ENCODE results near the gene ZRANB1. TPM values are rescaled to one million over a fixed set of nuclear protein-coding genes. Genes with fewer than 3 reads are reported as not detected.

The ZRANB1 gene
- 10 to 100 TPM; 12.4 to 13.3 (median 13.0) TPM for total RNA-seq

- H3K4me3 Mint-ChIP-seq = no peak within 1 kb of the TSS
- H3K36me3 Mint-ChIP-seq (ENCODE audit: insufficient read depth) = peaks cover 23% of the 10 kb centered on the region
Measured at GRCh38 chr10:124941823-124942222, at the start of gene ZRANB1. Gene ZRANB1, plus strand, starts transcription at chr10:124942123. Its CDS starts 371 bp downstream, at chr10:124942494.

GRCh38 chr10:124892905-124893304, 49.0 kb upstream of the ZRANB1 start:
- ATAC-seq = no peak
- Mint-ChIP-seq H3K9me3 (no peaks in the 10 kb centered on the region), H3K4me3 (no peak overlapping the region), H3K4me1 (ENCODE audit: low read depth) (no peaks in the 10 kb centered on the region), H3K27me3 (ENCODE audit: low read depth) (no peaks in the 10 kb centered on the region), H3K36me3 (ENCODE audit: insufficient read depth) (no peaks in the 10 kb centered on the region)
- no peak for DNase-seq

More at GRCh38 chr10:124941823-124942222, at the start of gene ZRANB1:
- DNase-seq = no peak
- Mint-ChIP-seq H3K4me1 (ENCODE audit: low read depth) (peaks cover 58% of the 10 kb centered on the region), H3K9me3 (no peaks in the 10 kb centered on the region), H3K27me3 (ENCODE audit: low read depth) (no peaks in the 10 kb centered on the region)
- ATAC-seq = no peak

- no peaks in the 10 kb centered on the region for H3K36me3 Mint-ChIP-seq (ENCODE audit: insufficient read depth)
- DNase-seq (no peak), ATAC-seq (no peak)
- H3K27me3 Mint-ChIP-seq (ENCODE audit: low read depth) = peaks cover 3% of the 10 kb centered on the region
- H3K4me1 Mint-ChIP-seq (ENCODE audit: low read depth) = no peaks in the 10 kb centered on the region
- no peaks in the 10 kb centered on the region for H3K9me3 Mint-ChIP-seq
- no peak overlapping the region for H3K4me3 Mint-ChIP-seq
Measured at GRCh38 chr10:124894569-124895215, 47.2 kb upstream of the ZRANB1 start.

- H3K4me3 Mint-ChIP-seq = no peak overlapping the region
- ATAC-seq (no peak), DNase-seq (no peak)
- no peaks in the 10 kb centered on the region for H3K9me3 Mint-ChIP-seq
- no peaks in the 10 kb centered on the region for H3K36me3 Mint-ChIP-seq (ENCODE audit: insufficient read depth)
- peaks cover 3% of the 10 kb centered on the region for H3K27me3 Mint-ChIP-seq (ENCODE audit: low read depth)
- H3K4me1 Mint-ChIP-seq (ENCODE audit: low read depth) = no peaks in the 10 kb centered on the region
Measured at GRCh38 chr10:124896751-124897150, 45.2 kb upstream of the ZRANB1 start.

- no peak for DNase-seq
- no peak overlapping the region for H3K4me3 Mint-ChIP-seq
- H3K27me3 Mint-ChIP-seq (ENCODE audit: low read depth) = peaks cover 6% of the 10 kb centered on the region
- no peaks in the 10 kb centered on the region for H3K4me1 Mint-ChIP-seq (ENCODE audit: low read depth)
- H3K9me3 Mint-ChIP-seq = no peaks in the 10 kb centered on the region
- H3K36me3 Mint-ChIP-seq (ENCODE audit: insufficient read depth) = no peaks in the 10 kb centered on the region
- no peak for ATAC-seq
Measured at GRCh38 chr10:124898471-124898870, 43.5 kb upstream of the ZRANB1 start.

- H3K9me3 Mint-ChIP-seq = no peaks in the 10 kb centered on the region
- H3K27me3 Mint-ChIP-seq (ENCODE audit: low read depth) = peaks cover 7% of the 10 kb centered on the region
- H3K4me1 Mint-ChIP-seq (ENCODE audit: low read depth) = no peaks in the 10 kb centered on the region
- DNase-seq = no peak
- no peak overlapping the region for H3K4me3 Mint-ChIP-seq
- no peak for ATAC-seq
- no peaks in the 10 kb centered on the region for H3K36me3 Mint-ChIP-seq (ENCODE audit: insufficient read depth)
Measured at GRCh38 chr10:124899151-124899550, 42.8 kb upstream of the ZRANB1 start.

- no peak for ATAC-seq
- Mint-ChIP-seq H3K4me3 (no peak overlapping the region), H3K36me3 (ENCODE audit: insufficient read depth) (no peaks in the 10 kb centered on the region), H3K4me1 (ENCODE audit: low read depth) (no peaks in the 10 kb centered on the region), H3K9me3 (no peaks in the 10 kb centered on the region), H3K27me3 (ENCODE audit: low read depth) (peaks cover 10% of the 10 kb centered on the region)
- DNase-seq = no peak
Measured at GRCh38 chr10:124902462-124902861, 39.5 kb upstream of the ZRANB1 start.

- Mint-ChIP-seq H3K36me3 (ENCODE audit: insufficient read depth) (no peaks in the 10 kb centered on the region), H3K9me3 (no peaks in the 10 kb centered on the region), H3K4me3 (no peak overlapping the region), H3K4me1 (ENCODE audit: low read depth) (no peaks in the 10 kb centered on the region), H3K27me3 (ENCODE audit: low read depth) (peaks cover 10% of the 10 kb centered on the region)
- ATAC-seq (no peak), DNase-seq (no peak)
Measured at GRCh38 chr10:124903111-124903510, 38.8 kb upstream of the ZRANB1 start.

- no peaks in the 10 kb centered on the region for H3K36me3 Mint-ChIP-seq (ENCODE audit: insufficient read depth)
- no peaks in the 10 kb centered on the region for H3K9me3 Mint-ChIP-seq
- ATAC-seq (no peak), DNase-seq (no peak)
- H3K4me3 Mint-ChIP-seq = no peak overlapping the region
- H3K27me3 Mint-ChIP-seq (ENCODE audit: low read depth) = peaks cover 8% of the 10 kb centered on the region
- H3K4me1 Mint-ChIP-seq (ENCODE audit: low read depth) = no peaks in the 10 kb centered on the region
Measured at GRCh38 chr10:124904796-124905195, 37.1 kb upstream of the ZRANB1 start.

GRCh38 chr10:124906551-124907001, 35.3 kb upstream of the ZRANB1 start:
- Mint-ChIP-seq H3K9me3 (no peaks in the 10 kb centered on the region), H3K36me3 (ENCODE audit: insufficient read depth) (no peaks in the 10 kb centered on the region), H3K27me3 (ENCODE audit: low read depth) (peaks cover 13% of the 10 kb centered on the region), H3K4me3 (no peak overlapping the region), H3K4me1 (ENCODE audit: low read depth) (no peaks in the 10 kb centered on the region)
- ATAC-seq = no peak
- no peak for DNase-seq

- no peak for ATAC-seq
- peaks cover 7% of the 10 kb centered on the region for H3K27me3 Mint-ChIP-seq (ENCODE audit: low read depth)
- no peaks in the 10 kb centered on the region for H3K9me3 Mint-ChIP-seq
- H3K4me3 Mint-ChIP-seq = no peak overlapping the region
- DNase-seq = no peak
- H3K36me3 Mint-ChIP-seq (ENCODE audit: insufficient read depth) = no peaks in the 10 kb centered on the region
- peaks cover 1% of the 10 kb centered on the region for H3K4me1 Mint-ChIP-seq (ENCODE audit: low read depth)
Measured at GRCh38 chr10:124909563-124909962, 32.4 kb upstream of the ZRANB1 start.

- no peak for ATAC-seq
- DNase-seq = no peak
- no peaks in the 10 kb centered on the region for H3K36me3 Mint-ChIP-seq (ENCODE audit: insufficient read depth)
- H3K9me3 Mint-ChIP-seq = no peaks in the 10 kb centered on the region
- H3K4me3 Mint-ChIP-seq = no peak overlapping the region
- peaks cover 8% of the 10 kb centered on the region for H3K4me1 Mint-ChIP-seq (ENCODE audit: low read depth)
- H3K27me3 Mint-ChIP-seq (ENCODE audit: low read depth) = peaks cover 5% of the 10 kb centered on the region
Measured at GRCh38 chr10:124911124-124912067, 30.5 kb upstream of the ZRANB1 start.

- no peak for ATAC-seq
- DNase-seq = no peak
- Mint-ChIP-seq H3K9me3 (no peaks in the 10 kb centered on the region), H3K4me1 (ENCODE audit: low read depth) (peaks cover 8% of the 10 kb centered on the region), H3K36me3 (ENCODE audit: insufficient read depth) (no peaks in the 10 kb centered on the region), H3K27me3 (ENCODE audit: low read depth) (peaks cover 5% of the 10 kb centered on the region), H3K4me3 (no peak overlapping the region)
Measured at GRCh38 chr10:124912101-124912886, 29.6 kb upstream of the ZRANB1 start.

GRCh38 chr10:124913167-124913566, 28.8 kb upstream of the ZRANB1 start:
- peaks cover 5% of the 10 kb centered on the region for H3K27me3 Mint-ChIP-seq (ENCODE audit: low read depth)
- no peaks in the 10 kb centered on the region for H3K36me3 Mint-ChIP-seq (ENCODE audit: insufficient read depth)
- no peak overlapping the region for H3K4me3 Mint-ChIP-seq
- DNase-seq (no peak), ATAC-seq (no peak)
- no peaks in the 10 kb centered on the region for H3K9me3 Mint-ChIP-seq
- H3K4me1 Mint-ChIP-seq (ENCODE audit: low read depth) = peaks cover 13% of the 10 kb centered on the region

Measured in activated T-cell treated with anti-CD3 and anti-CD28 coated beads, Interleukin-2, amount 50 U/mL, for 4 hours (primary cell).